GM23248 (cell line): ENCODE data around the gene BHLHA15.

Experiments used
- EZH2 ChIP-seq: fragments of 200-600 bp; sonication (generic); IDR thresholded peaks from 2 replicates; pipeline ENCODE4 v1.6.1; 2018; ENCODE audit warnings: antibody characterized with exemption, mild to moderate bottlenecking; ENCODE audit not compliant: insufficient read depth, poor library complexity, severe bottlenecking
- EZH2phosphoT487 ChIP-seq: fragments of 200-600 bp; sonication (generic); IDR thresholded peaks from 2 replicates; pipeline ENCODE4 v1.6.1; 2018; ENCODE audit warnings: antibody characterized with exemption, moderate library complexity, mild to moderate bottlenecking, low read depth; ENCODE audit not compliant: insufficient read depth

- no peak for TF ChIP-seq EZH2phosphoT487
- no peak for TF ChIP-seq EZH2
These were observed 22.2 kb downstream of the BHLHA15 start for GRCh38 chr7:98233219-98234070.
